ENCODE results near the gene FAM184A.

GRCh38 chr6:118930680-118931079 is 147.8 kb downstream of the FAM184A start:
- no peak for TF ChIP-seq EZH2phosphoT487 (IDR thresholded peaks at IDR 0.05; ENCODE audit: insufficient read depth, low read depth)
- no peak for TF ChIP-seq EZH2 (IDR thresholded peaks at IDR 0.05; ENCODE audit: insufficient read depth, poor library complexity, severe bottlenecking)

All from GM23248 (cell line).